Nephron (organoid): ENCODE data around the gene ZFYVE26.
"Not testable (repeated sequence)": the region's sequence is repeated elsewhere in the genome, so short reads cannot be mapped to it uniquely, and the experiment has no call there.

Experiments used
- H3K27ac Mint-ChIP-seq, 3 experiments: 2 replicates each; pipeline ENCODE4 v1.8.0; 2020; ENCODE audit warnings: mixed read lengths in 3 of 3, mild to moderate bottlenecking in 2 of 3, moderate library complexity in 1 of 3
- H3K27me3 Mint-ChIP-seq: 2 replicates; pipeline ENCODE4 v1.8.0; 2021; ENCODE audit warnings: low read depth, mild to moderate bottlenecking, moderate library complexity, mixed read lengths
- H3K36me3 Mint-ChIP-seq: 2 replicates; pipeline ENCODE4 v1.8.0; 2020; ENCODE audit warnings: low read depth, mixed read lengths
- H3K4me1 Mint-ChIP-seq: 2 replicates; pipeline ENCODE4 v1.8.0; 2020; ENCODE audit warnings: mixed read lengths
- H3K4me3 Mint-ChIP-seq, 3 experiments: 2 replicates each; pipeline ENCODE4 v1.8.0; 2020; ENCODE audit warnings: mild to moderate bottlenecking in 3 of 3, mixed read lengths in 3 of 3, moderate library complexity in 2 of 3
- H3K9me3 Mint-ChIP-seq: 2 replicates; pipeline ENCODE4 v1.8.0; 2020; ENCODE audit warnings: mixed read lengths
- TF ChIP-seq, protein P1 (sequence below), 3 experiments: fragments of 200-600 bp; sonication (generic); IDR thresholded peaks; one replicate each; pipeline ENCODE4 v1.5.0; 2021; ENCODE audit warnings: antibody characterized with exemption in 3 of 3; ENCODE audit not compliant: unreplicated experiment in 3 of 3

The ZFYVE26 gene

DNA sequence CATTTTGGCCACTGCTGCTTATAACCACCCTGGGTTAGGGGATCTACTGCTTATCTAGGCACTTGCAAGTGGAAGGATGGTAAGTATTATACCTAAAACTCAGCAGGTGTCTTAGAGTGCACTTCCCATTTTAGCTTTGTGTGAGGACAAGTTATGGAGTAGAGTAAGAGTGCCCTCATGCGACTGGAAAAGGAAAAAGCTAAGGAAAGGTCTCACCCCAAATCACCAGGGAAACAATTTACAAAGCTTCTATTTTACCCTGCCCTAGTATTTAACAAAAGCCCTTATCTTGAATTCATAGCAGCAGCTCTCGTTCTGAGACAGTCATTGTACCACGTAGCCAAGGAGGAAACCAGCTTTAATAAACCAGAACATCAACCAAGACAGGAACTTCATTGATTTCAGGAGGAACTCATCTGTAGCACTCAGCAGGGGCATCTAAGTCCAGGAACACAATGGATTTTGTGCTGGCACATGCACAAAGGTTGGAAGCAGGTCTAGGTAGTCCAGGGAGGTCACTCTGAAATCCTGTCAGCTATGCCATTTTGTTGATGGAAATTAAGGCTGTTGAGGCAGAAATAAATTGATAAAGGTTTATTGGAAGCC, 111.8 kb downstream of the ZFYVE26 start:
- Mint-ChIP-seq H3K9me3 (peaks cover 2% of the 10 kb centered on the region), H3K27me3 (no peaks in the 10 kb centered on the region), H3K36me3 (no peaks in the 10 kb centered on the region), H3K4me1 (no peaks in the 10 kb centered on the region), H3K4me3 (no peak overlapping the region), H3K27ac (no peak overlapping the region)
- TF ChIP-seq, protein P1, sequence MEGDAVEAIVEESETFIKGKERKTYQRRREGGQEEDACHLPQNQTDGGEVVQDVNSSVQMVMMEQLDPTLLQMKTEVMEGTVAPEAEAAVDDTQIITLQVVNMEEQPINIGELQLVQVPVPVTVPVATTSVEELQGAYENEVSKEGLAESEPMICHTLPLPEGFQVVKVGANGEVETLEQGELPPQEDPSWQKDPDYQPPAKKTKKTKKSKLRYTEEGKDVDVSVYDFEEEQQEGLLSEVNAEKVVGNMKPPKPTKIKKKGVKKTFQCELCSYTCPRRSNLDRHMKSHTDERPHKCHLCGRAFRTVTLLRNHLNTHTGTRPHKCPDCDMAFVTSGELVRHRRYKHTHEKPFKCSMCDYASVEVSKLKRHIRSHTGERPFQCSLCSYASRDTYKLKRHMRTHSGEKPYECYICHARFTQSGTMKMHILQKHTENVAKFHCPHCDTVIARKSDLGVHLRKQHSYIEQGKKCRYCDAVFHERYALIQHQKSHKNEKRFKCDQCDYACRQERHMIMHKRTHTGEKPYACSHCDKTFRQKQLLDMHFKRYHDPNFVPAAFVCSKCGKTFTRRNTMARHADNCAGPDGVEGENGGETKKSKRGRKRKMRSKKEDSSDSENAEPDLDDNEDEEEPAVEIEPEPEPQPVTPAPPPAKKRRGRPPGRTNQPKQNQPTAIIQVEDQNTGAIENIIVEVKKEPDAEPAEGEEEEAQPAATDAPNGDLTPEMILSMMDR (IDR thresholded peaks at IDR 0.05; ENCODE audit: unreplicated experiment in 3 of 3) = peak; percentile 71 to 75 (median 74)

DNA sequence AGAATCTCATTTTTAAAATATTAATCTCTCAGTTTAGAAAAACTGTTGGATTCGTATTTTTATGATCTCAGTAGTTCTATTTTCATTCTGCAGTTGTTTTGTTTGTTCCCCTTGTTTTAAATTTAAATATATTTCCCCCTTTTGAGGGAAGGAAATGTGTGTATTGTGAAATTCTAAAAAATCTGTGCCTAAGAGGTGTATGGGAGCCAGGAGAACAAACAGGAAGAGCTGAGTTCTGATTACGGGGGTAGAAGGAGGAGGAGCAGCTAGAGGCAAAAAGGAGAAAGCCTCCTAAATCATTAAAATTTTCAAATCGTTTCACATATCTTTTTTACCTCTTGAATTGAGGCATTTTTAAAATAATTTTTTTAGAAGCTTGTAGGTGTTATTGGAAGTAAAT, 112.4 kb downstream of the ZFYVE26 start:
- H3K9me3 Mint-ChIP-seq = peaks cover 2% of the 10 kb centered on the region
- H3K4me3 Mint-ChIP-seq = no peak overlapping the region
- H3K27ac Mint-ChIP-seq = no peak overlapping the region
- H3K27me3 Mint-ChIP-seq = no peaks in the 10 kb centered on the region
- no peaks in the 10 kb centered on the region for H3K4me1 Mint-ChIP-seq
- TF ChIP-seq, protein P1 (IDR thresholded peaks at IDR 0.05; ENCODE audit: unreplicated experiment in 3 of 3) = no peak
- no peaks in the 10 kb centered on the region for H3K36me3 Mint-ChIP-seq

DNA sequence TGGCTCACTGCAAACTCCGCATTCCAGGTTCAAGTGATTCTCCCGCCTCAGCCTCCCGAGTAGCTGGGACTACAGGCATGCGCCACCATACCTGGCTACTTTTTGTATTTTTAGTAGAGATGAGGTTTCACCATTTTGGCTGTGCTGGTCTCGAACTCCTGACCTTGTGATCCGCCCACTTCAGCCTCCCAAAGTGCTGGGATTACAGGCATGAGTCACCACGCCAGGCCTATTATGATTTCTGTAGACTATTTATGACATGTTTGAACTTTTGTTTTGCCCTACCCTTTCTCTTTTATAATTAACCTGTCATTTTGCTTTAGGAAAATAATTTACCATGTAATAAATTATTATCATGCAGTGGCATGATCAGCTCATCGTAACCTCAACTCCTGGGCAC, 114.9 kb downstream of the ZFYVE26 start, which contains the start of gene RDH12:
RDH12 (plus strand) TSS at position 395 of the 400 bp plus-strand sequence. CDS start 20,757 bp downstream, outside the sequence.
- H3K36me3 Mint-ChIP-seq, H3K4me1 Mint-ChIP-seq, H3K27ac Mint-ChIP-seq, H3K9me3 Mint-ChIP-seq, H3K27me3 Mint-ChIP-seq, H3K4me3 Mint-ChIP-seq: not testable (repeated sequence)

DNA sequence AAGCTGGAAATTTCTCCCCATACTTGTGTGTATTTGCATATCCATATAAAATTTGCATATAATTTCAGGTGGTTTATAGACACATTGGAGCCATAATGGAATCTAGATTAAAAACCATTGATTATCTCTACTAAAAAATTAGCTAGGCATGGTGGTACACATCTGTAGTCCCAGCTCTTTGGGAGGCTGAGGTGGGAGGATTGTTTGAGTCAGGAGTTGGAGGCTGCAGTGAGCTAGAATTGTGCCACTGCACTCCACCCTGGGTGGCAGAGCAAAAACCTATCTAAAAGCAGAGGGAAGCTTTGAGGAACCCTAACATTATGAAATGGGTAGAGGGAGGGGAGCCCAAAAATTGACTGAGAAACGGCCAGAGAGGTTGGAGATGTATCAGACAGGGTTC, 118.2 kb downstream of the ZFYVE26 start:
- Mint-ChIP-seq H3K4me3 (no peak overlapping the region), H3K27ac (no peak overlapping the region), H3K27me3 (peaks cover 4% of the 10 kb centered on the region), H3K36me3 (no peaks in the 10 kb centered on the region), H3K9me3 (no peaks in the 10 kb centered on the region), H3K4me1 (peaks cover 17% of the 10 kb centered on the region)
- TF ChIP-seq, protein P1 (IDR thresholded peaks at IDR 0.05; ENCODE audit: unreplicated experiment in 3 of 3) = no peak

DNA sequence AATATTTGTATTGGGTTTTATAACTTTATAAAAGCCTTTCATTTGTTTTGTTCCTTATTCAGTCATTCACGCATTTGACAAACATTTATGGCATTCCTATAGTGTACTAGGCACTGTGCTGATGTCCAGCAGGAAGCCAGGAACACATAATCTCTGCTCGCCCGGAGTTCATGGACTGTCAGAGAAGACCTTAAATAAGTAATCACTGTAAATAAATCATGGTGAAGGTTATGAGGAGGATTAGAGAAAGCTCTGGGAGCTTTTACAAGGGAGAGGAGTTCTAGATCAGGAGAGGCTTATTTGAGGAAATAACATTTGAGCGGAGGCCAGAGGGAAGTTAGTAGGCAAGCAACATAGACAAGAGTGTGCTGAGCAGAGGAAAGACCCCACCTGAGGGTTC, 119.4 kb downstream of the ZFYVE26 start:
- Mint-ChIP-seq H3K4me1 (peaks cover 27% of the 10 kb centered on the region), H3K9me3 (no peaks in the 10 kb centered on the region), H3K36me3 (peaks cover 8% of the 10 kb centered on the region), H3K27me3 (peaks cover 4% of the 10 kb centered on the region), H3K27ac (no peak overlapping the region), H3K4me3 (no peak overlapping the region)
- TF ChIP-seq, protein P1 (IDR thresholded peaks at IDR 0.05; ENCODE audit: unreplicated experiment in 3 of 3) = no peak
